WTC11 (cell line): ENCODE results near the gene RHBDD1. TPM values are rescaled to one million over a fixed set of nuclear protein-coding genes. Genes with fewer than 3 reads are reported as not detected.

Experiments used
- ATAC-seq: fragments of 200-7000 bp; cut with Tn5 transposase; 2 replicates; pipeline ENCODE4 v1.10.0; 2021; ENCODE audit warnings: mild to moderate bottlenecking, moderate library complexity
- CTCF ChIA-PET: fragments of 300-600 bp; sonication (Branson Sonifier 250); formaldehyde crosslinking; loops from one replicate; lab custom pipeline; 2021; ENCODE audit warnings: antibody characterized with exemption; lab: Charles Lee
- POLR2A ChIA-PET: fragments of 350-600 bp; sonication (Branson Sonifier 250); formaldehyde crosslinking; loops from one replicate; lab custom pipeline; 2021; ENCODE audit warnings: antibody characterized with exemption; lab: Charles Lee
- DNase-seq: peaks from one replicate; pipeline ENCODE4 v3.0.0; 2021; ENCODE audit warnings: low spot score
- H3K27ac Mint-ChIP-seq: 2 replicates; pipeline ENCODE4 v1.8.0; 2021; ENCODE audit warnings: mixed read lengths
- H3K27me3 Mint-ChIP-seq: 2 replicates; pipeline ENCODE4 v1.8.0; 2021; ENCODE audit warnings: low read depth, mild to moderate bottlenecking, moderate library complexity, mixed read lengths
- H3K36me3 Mint-ChIP-seq: 2 replicates; pipeline ENCODE4 v1.8.0; 2021; ENCODE audit warnings: mixed read lengths
- H3K4me1 Mint-ChIP-seq: 2 replicates; pipeline ENCODE4 v1.8.0; 2022; ENCODE audit warnings: mixed read lengths
- H3K4me3 Mint-ChIP-seq: 2 replicates; pipeline ENCODE4 v1.8.0; 2021; ENCODE audit warnings: mild to moderate bottlenecking, moderate library complexity, mixed read lengths
- H3K9me3 Mint-ChIP-seq: 2 replicates; pipeline ENCODE4 v1.8.0; 2021; ENCODE audit warnings: mixed read lengths
- CBFB ChIP-seq: sonication (generic); formaldehyde crosslinking; IDR thresholded peaks from 2 replicates; pipeline ENCODE4 v1.8.1; 2022; ENCODE audit warnings: mild to moderate bottlenecking, low read depth, missing genetic modification reagents
- ESRRA ChIP-seq: sonication (generic); formaldehyde crosslinking; IDR thresholded peaks from 2 replicates; pipeline ENCODE4 v1.8.1; 2022; ENCODE audit warnings: mild to moderate bottlenecking, missing genetic modification reagents, borderline replicate concordance
- PREB ChIP-seq: sonication (generic); formaldehyde crosslinking; IDR thresholded peaks from 2 replicates; pipeline ENCODE4 v1.8.1; 2022; ENCODE audit warnings: mild to moderate bottlenecking, missing genetic modification reagents, moderate library complexity, borderline replicate concordance
- TEAD1 ChIP-seq: sonication (generic); formaldehyde crosslinking; IDR thresholded peaks from 2 replicates; pipeline ENCODE4 v1.8.0; 2022; ENCODE audit warnings: mild to moderate bottlenecking, missing genetic modification reagents
- TEAD4 ChIP-seq: sonication (generic); formaldehyde crosslinking; IDR thresholded peaks from 2 replicates; pipeline ENCODE4 v1.8.0; 2022; ENCODE audit warnings: mild to moderate bottlenecking, missing genetic modification reagents
- USF1 ChIP-seq: sonication (generic); formaldehyde crosslinking; IDR thresholded peaks from 2 replicates; pipeline ENCODE4 v1.8.0; 2022; ENCODE audit warnings: mild to moderate bottlenecking, missing genetic modification reagents
- ZNF219 ChIP-seq: sonication (generic); formaldehyde crosslinking; IDR thresholded peaks from 2 replicates; pipeline ENCODE4 v1.8.0; 2023; ENCODE audit warnings: missing genetic modification reagents, mild to moderate bottlenecking, borderline replicate concordance
- ZNF423 ChIP-seq: fragments of 250-450 bp; sonication (Bioruptor Pico); IDR thresholded peaks from 2 replicates; pipeline ENCODE4 v2.1.2; 2022; ENCODE audit warnings: mild to moderate bottlenecking, moderate library complexity
- ZNF425 ChIP-seq: fragments of 250-450 bp; sonication (Bioruptor Pico); conservative IDR thresholded peaks from 2 replicates; pipeline ENCODE4 v1.9.0; 2021; ENCODE audit warnings: mild to moderate bottlenecking
- ZNF671 ChIP-seq: fragments of 250-450 bp; sonication (Bioruptor Pico); IDR thresholded peaks from 2 replicates; pipeline ENCODE4 v1.8.0; 2021; ENCODE audit warnings: mild to moderate bottlenecking
- total RNA-seq: library from RNA; stranded (reverse); gene quantifications from 3 replicates; pipeline ENCODE4 v1.2.3, GENCODE V29; 2021
- TF ChIP-seq, protein P1 (sequence below): sonication (generic); formaldehyde crosslinking; IDR thresholded peaks from 2 replicates; pipeline ENCODE4 v1.8.1; 2023; ENCODE audit warnings: mild to moderate bottlenecking, missing genetic modification reagents, moderate library complexity
- TF ChIP-seq, protein P2 (sequence below): sonication (generic); formaldehyde crosslinking; IDR thresholded peaks from 2 replicates; pipeline ENCODE4 v1.8.0; 2023; ENCODE audit warnings: missing genetic modification reagents
- TF ChIP-seq, protein P3 (sequence below): fragments of 200-600 bp; IDR thresholded peaks from 2 replicates; pipeline ENCODE4 v1.8.0; 2022; ENCODE audit warnings: antibody characterized with exemption
- TF ChIP-seq, protein P4 (sequence below): fragments of 250-450 bp; sonication (Bioruptor Pico); IDR thresholded peaks from 2 replicates; pipeline ENCODE4 v2.1.2; 2022; ENCODE audit warnings: mild to moderate bottlenecking, moderate library complexity
- TF ChIP-seq, protein P5 (sequence below): sonication (generic); formaldehyde crosslinking; IDR thresholded peaks from 2 replicates; pipeline ENCODE4 v1.8.1; 2022; ENCODE audit warnings: low read depth, mild to moderate bottlenecking, moderate library complexity, missing genetic modification reagents, borderline replicate concordance
- TF ChIP-seq, protein P6 (sequence below): sonication (generic); formaldehyde crosslinking; conservative IDR thresholded peaks from 2 replicates; pipeline ENCODE4 v1.8.1; 2022; ENCODE audit warnings: mild to moderate bottlenecking, missing genetic modification reagents

The RHBDD1 gene
- total RNA-seq, 1 experiment from 2014 or later, result 25.7 TPM

DNA sequence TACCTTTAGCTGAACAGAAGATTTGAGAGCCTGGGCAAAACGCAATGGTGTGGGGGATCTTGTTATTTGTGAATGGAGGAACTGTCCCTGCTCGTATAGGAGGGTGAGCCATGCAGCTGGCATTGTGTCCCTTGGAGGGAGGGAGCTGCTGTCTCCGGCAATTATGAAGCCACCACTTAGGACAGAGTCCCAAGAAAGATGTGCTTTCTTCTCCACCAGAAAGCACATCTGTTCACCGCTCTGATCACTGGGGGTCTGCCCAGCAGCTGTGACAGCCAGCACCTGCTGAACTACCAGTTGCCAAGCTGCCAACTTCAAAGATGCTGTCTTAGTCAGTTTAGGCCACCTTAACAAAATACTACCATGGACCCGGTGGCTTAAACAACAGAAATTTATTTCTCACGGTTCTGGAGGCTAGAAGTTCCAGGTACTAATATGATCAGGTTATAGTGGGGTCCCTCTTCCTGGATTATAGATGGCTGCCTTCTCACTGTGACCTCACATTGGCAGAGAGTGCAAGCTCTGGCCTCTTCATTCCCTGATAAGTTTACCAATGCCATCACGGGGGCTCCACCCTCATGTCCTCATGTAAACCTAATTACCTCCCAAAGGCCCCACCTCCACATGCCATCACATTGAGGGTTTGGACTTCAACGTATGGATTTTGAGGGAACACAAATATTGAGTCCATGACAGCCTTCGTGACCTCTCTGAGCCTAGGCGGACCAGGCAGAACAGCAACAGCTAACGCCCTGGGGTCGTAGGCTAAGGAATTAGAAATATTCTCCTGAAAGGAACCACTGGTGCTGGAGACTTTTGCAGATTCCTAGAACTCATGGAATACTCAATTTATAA is 148.3 kb downstream of the RHBDD1 start:
- ChIA-PET CTCF (interaction anchor here (0.6 kb wide), 1 partner anchor 504 kb away, joined by 3 read pairs; no protein-coding TSS in a partner anchor), POLR2A (no interaction called here)
- ATAC-seq, result no peak; the same call in 1 of the 2 replicates
- TF ChIP-seq ZNF423 (CRISPR knock-in tag) (no peak), TEAD1 (CRISPR knock-in tag) (no peak), USF1 (no peak), ZNF671 (CRISPR knock-in tag) (no peak)
- TF ChIP-seq, protein P1, sequence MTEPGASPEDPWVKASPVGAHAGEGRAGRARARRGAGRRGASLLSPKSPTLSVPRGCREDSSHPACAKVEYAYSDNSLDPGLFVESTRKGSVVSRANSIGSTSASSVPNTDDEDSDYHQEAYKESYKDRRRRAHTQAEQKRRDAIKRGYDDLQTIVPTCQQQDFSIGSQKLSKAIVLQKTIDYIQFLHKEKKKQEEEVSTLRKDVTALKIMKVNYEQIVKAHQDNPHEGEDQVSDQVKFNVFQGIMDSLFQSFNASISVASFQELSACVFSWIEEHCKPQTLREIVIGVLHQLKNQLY, result no peak
- TF ChIP-seq, protein P2, sequence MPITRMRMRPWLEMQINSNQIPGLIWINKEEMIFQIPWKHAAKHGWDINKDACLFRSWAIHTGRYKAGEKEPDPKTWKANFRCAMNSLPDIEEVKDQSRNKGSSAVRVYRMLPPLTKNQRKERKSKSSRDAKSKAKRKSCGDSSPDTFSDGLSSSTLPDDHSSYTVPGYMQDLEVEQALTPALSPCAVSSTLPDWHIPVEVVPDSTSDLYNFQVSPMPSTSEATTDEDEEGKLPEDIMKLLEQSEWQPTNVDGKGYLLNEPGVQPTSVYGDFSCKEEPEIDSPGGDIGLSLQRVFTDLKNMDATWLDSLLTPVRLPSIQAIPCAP (CRISPR knock-in tag), result no peak
- H3K9me3 Mint-ChIP-seq, result no peaks in the 10 kb centered on the region
- H3K27me3 Mint-ChIP-seq, result no peaks in the 10 kb centered on the region
- H3K27ac Mint-ChIP-seq, result peak overlapping the region; percentile 70; the same call in 1 of the 2 replicates
- no peaks in the 10 kb centered on the region for H3K36me3 Mint-ChIP-seq
- no peak for DNase-seq
- H3K4me1 Mint-ChIP-seq, result peaks cover 13% of the 10 kb centered on the region
- no peak overlapping the region for H3K4me3 Mint-ChIP-seq

- CTCF ChIA-PET, result interaction anchor here (0.6 to 1.3 kb wide), 7 partner anchors 12 to 504 kb away, joined by 3 to 9 read pairs (median 5); no protein-coding TSS in a partner anchor
- H3K27ac Mint-ChIP-seq, result no peak overlapping the region; the same call in 1 of the 2 replicates
- H3K9me3 Mint-ChIP-seq, result no peaks in the 10 kb centered on the region
- H3K4me3 Mint-ChIP-seq, result no peak overlapping the region
- no peaks in the 10 kb centered on the region for H3K27me3 Mint-ChIP-seq
- ATAC-seq, result peak; percentile 65
- TF ChIP-seq, protein P3, sequence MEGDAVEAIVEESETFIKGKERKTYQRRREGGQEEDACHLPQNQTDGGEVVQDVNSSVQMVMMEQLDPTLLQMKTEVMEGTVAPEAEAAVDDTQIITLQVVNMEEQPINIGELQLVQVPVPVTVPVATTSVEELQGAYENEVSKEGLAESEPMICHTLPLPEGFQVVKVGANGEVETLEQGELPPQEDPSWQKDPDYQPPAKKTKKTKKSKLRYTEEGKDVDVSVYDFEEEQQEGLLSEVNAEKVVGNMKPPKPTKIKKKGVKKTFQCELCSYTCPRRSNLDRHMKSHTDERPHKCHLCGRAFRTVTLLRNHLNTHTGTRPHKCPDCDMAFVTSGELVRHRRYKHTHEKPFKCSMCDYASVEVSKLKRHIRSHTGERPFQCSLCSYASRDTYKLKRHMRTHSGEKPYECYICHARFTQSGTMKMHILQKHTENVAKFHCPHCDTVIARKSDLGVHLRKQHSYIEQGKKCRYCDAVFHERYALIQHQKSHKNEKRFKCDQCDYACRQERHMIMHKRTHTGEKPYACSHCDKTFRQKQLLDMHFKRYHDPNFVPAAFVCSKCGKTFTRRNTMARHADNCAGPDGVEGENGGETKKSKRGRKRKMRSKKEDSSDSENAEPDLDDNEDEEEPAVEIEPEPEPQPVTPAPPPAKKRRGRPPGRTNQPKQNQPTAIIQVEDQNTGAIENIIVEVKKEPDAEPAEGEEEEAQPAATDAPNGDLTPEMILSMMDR, result peak; percentile 42; the same call in 1 of the 2 replicates
- TF ChIP-seq, protein P4, sequence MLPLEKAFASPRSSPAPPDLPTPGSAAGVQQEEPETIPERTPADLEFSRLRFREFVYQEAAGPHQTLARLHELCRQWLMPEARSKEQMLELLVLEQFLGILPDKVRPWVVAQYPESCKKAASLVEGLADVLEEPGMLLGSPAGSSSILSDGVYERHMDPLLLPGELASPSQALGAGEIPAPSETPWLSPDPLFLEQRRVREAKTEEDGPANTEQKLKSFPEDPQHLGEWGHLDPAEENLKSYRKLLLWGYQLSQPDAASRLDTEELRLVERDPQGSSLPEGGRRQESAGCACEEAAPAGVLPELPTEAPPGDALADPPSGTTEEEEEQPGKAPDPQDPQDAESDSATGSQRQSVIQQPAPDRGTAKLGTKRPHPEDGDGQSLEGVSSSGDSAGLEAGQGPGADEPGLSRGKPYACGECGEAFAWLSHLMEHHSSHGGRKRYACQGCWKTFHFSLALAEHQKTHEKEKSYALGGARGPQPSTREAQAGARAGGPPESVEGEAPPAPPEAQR, result no peak
- TF ChIP-seq, protein P5, sequence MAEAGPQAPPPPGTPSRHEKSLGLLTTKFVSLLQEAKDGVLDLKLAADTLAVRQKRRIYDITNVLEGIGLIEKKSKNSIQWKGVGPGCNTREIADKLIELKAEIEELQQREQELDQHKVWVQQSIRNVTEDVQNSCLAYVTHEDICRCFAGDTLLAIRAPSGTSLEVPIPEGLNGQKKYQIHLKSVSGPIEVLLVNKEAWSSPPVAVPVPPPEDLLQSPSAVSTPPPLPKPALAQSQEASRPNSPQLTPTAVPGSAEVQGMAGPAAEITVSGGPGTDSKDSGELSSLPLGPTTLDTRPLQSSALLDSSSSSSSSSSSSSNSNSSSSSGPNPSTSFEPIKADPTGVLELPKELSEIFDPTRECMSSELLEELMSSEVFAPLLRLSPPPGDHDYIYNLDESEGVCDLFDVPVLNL (CRISPR knock-in tag), result no peak
- POLR2A ChIA-PET, result interaction anchor here (0.7 kb wide), 1 partner anchor 1197 kb away, joined by 3 read pairs; no protein-coding TSS in a partner anchor
- H3K36me3 Mint-ChIP-seq, result no peaks in the 10 kb centered on the region
- peak; percentile 17 for DNase-seq
- peaks cover 13% of the 10 kb centered on the region for H3K4me1 Mint-ChIP-seq
Measured at GRCh38 chr2:226984750-226985582, 149.1 kb downstream of the RHBDD1 start.

DNA sequence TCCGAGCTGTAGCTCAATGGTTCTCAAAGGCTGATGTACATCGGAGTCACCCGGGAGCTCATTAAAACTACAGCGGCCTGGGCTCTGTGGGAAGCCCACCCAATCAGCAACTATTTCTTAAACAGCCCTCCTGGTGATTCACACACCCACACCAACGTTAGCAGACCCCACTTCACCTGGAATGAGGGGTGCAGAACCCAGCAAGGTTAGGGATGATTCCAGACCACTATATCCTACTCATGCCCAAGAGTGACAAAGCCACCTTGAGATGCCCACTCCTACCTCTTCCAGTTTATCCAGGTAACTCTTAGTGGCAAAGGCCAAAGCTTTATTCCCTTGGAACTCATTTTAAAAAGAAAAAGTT is 149.7 kb downstream of the RHBDD1 start:
- Mint-ChIP-seq H3K27me3 (no peaks in the 10 kb centered on the region), H3K27ac (no peak overlapping the region), H3K9me3 (no peaks in the 10 kb centered on the region), H3K4me3 (no peak overlapping the region), H3K4me1 (peaks cover 13% of the 10 kb centered on the region), H3K36me3 (no peaks in the 10 kb centered on the region)
- no peak for DNase-seq
- ATAC-seq, result no peak
- ChIA-PET CTCF (interaction anchor here (0.6 to 1.3 kb wide), 6 partner anchors 11 to 183 kb away, joined by 4 to 9 read pairs (median 5); no protein-coding TSS in a partner anchor), POLR2A (interaction anchor here (0.7 kb wide), 1 partner anchor 1197 kb away, joined by 3 read pairs; no protein-coding TSS in a partner anchor)
- TF ChIP-seq PREB (CRISPR knock-in tag) (no peak), ZNF425 (no peak), TEAD4 (CRISPR knock-in tag) (no peak), CBFB (no peak), ZNF219 (CRISPR knock-in tag) (no peak), ZNF671 (CRISPR knock-in tag) (no peak), ESRRA (CRISPR knock-in tag) (no peak)
- TF ChIP-seq, protein P6, sequence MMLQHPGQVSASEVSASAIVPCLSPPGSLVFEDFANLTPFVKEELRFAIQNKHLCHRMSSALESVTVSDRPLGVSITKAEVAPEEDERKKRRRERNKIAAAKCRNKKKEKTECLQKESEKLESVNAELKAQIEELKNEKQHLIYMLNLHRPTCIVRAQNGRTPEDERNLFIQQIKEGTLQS (CRISPR knock-in tag), result no peak
